ENCODE data around the gene GAB2.

- no peak for TF ChIP-seq CTCF (IDR thresholded peaks at IDR 0.05; ENCODE audit: poor library complexity)
- no peak for TF ChIP-seq EZH2 (IDR thresholded peaks at IDR 0.05; ENCODE audit: borderline replicate concordance)
Measured at GRCh38 chr11:78291503-78292108, 126.0 kb downstream of the GAB2 start.

Measured in hepatocyte (in vitro differentiated cells).